GM18858 (cell line): ENCODE results near the gene GRIK2.
A peak's percentile ranks its signal among the peaks of the same experiment; 100 is the strongest.

Experiments used
- ATAC-seq: cut with Tn5 transposase; IDR thresholded peaks from one replicate; pipeline ENCODE4 v1.9.1; 2021; ENCODE audit not compliant: unreplicated experiment

The GRIK2 gene

GRCh38 chr6:101847690-101848089 lies 454.2 kb downstream of the GRIK2 start:
- ATAC-seq = no peak

GRCh38 chr6:101851911-101852310 lies 458.4 kb downstream of the GRIK2 start:
- no peak for ATAC-seq

GRCh38 chr6:101853231-101854085 lies 459.9 kb downstream of the GRIK2 start:
- no peak for ATAC-seq

- no peak for ATAC-seq
These were observed 482.9 kb downstream of the GRIK2 start for GRCh38 chr6:101876431-101876830.

GRCh38 chr6:101878554-101879276 lies 485.2 kb downstream of the GRIK2 start:
- ATAC-seq = peak; percentile 66

- peak; percentile 34 for ATAC-seq
These were observed 486.3 kb downstream of the GRIK2 start for GRCh38 chr6:101879782-101880181.

- no peak for ATAC-seq
These were observed 490.0 kb downstream of the GRIK2 start for GRCh38 chr6:101883505-101883904.

- no peak for ATAC-seq
These were observed 494.0 kb downstream of the GRIK2 start for GRCh38 chr6:101887532-101887931.

- no peak for ATAC-seq
These were observed 514.1 kb downstream of the GRIK2 start for GRCh38 chr6:101907356-101908217.

GRCh38 chr6:101909366-101909765 lies 515.9 kb downstream of the GRIK2 start:
- no peak for ATAC-seq

GRCh38 chr6:101912311-101912710 lies 518.8 kb downstream of the GRIK2 start:
- no peak for ATAC-seq

- no peak for ATAC-seq
These were observed 525.0 kb downstream of the GRIK2 start for GRCh38 chr6:101918471-101918870.

GRCh38 chr6:101921829-101922450 lies 528.4 kb downstream of the GRIK2 start:
- no peak for ATAC-seq

GRCh38 chr6:101926149-101926925 lies 532.8 kb downstream of the GRIK2 start:
- ATAC-seq = no peak

GRCh38 chr6:101931766-101932165 lies 538.3 kb downstream of the GRIK2 start:
- no peak for ATAC-seq

- ATAC-seq = no peak
These were observed 539.2 kb downstream of the GRIK2 start for GRCh38 chr6:101932704-101933103.

- ATAC-seq = no peak
These were observed 542.2 kb downstream of the GRIK2 start for GRCh38 chr6:101935732-101936131.

- ATAC-seq = no peak
These were observed 543.0 kb downstream of the GRIK2 start for GRCh38 chr6:101936516-101936915.

GRCh38 chr6:101937108-101937507 lies 543.6 kb downstream of the GRIK2 start:
- no peak for ATAC-seq

GRCh38 chr6:101940391-101940790 lies 546.9 kb downstream of the GRIK2 start:
- no peak for ATAC-seq
